Measurements from ENCODE around the gene MED12L. TPM values are rescaled to one million over a fixed set of nuclear protein-coding genes. Genes with fewer than 3 reads are reported as not detected.

The MED12L gene
- total and polyA plus RNA-seq, 9 of the 15 experiments (the other 6 are each of a cell fraction or from before 2014, with no cell fraction given) = not detected

- ChIA-PET CTCF (ENCODE audit: low intra/inter-chr PET ratio) (no interaction called here), POLR2A (interaction anchor here (1.0 kb wide), 1 partner anchor 11 kb away, joined by 3 read pairs; no protein-coding TSS in a partner anchor)
- ATAC-seq = no peak
- H3K4me1 ChIP-seq (replicated peaks in 1 of 2; ENCODE audit: control insufficient read depth in 2 of 2, insufficient read depth in 2 of 2, low read length in 2 of 2) = peaks cover 0 to 4% of the 10 kb centered on the region in 2 experiments; a peak in 2 of 5 replicates
- H2AFZ ChIP-seq (ENCODE audit: low read depth, low read length) = no peak overlapping the region
- in situ Hi-C loops (cut with MboI) = no loop called here
- H3K4me3 ChIP-seq = no peak overlapping the region
- peaks cover 13 to 21% of the 10 kb centered on the region in 2 experiments; a peak in 4 of 5 replicates for H3K27me3 ChIP-seq (ENCODE audit: control insufficient read depth in 2 of 2, insufficient read depth in 2 of 2, low read length in 2 of 2)
- no peaks in the 10 kb centered on the region for H4K20me1 ChIP-seq (replicated peaks; ENCODE audit: control insufficient read depth, insufficient read depth, low read length)
- WGBS (ENCODE audit: insufficient coverage, low coverage, missing lambda C conversion rate) = 0% methylated on average over 3 of the region's 3 CpGs
- no peaks in the 10 kb centered on the region for H3K79me2 ChIP-seq (ENCODE audit: control insufficient read depth, insufficient read depth, low read length)
- intact Hi-C loops (cut with micrococcal nuclease) = no loop called here
- no peaks in the 10 kb centered on the region for H3K9me3 ChIP-seq (replicated peaks; ENCODE audit: control insufficient read depth, insufficient read depth, low read depth, low read length)
- TF ChIP-seq XRCC4 (IDR thresholded peaks at IDR 0.05; ENCODE audit: extremely low read depth, insufficient read depth, insufficient read length) (no peak), BACH1 (tag; IDR thresholded peaks at IDR 0.05) (no peak), WHSC1 (IDR thresholded peaks at IDR 0.05; ENCODE audit: low read length) (no peak), SRSF3 (IDR thresholded peaks at IDR 0.05; ENCODE audit: insufficient read depth, low read length) (no peak), SP1 (CRISPR knock-in tag; IDR thresholded peaks at IDR 0.05) (no peak), HDAC6 (IDR thresholded peaks at IDR 0.05; ENCODE audit: low read depth, low read length) (no peak), KDM2B (CRISPR knock-in tag; IDR thresholded peaks at IDR 0.05) (no peak), RB1 (IDR thresholded peaks at IDR 0.05; ENCODE audit: low read depth) (no peak), HINFP (tag; conservative IDR thresholded peaks at IDR 0.05; ENCODE audit: low read depth) (no peak), POLR2H (tag; IDR thresholded peaks at IDR 0.05; ENCODE audit: low read depth) (no peak), ZMIZ1 (IDR thresholded peaks at IDR 0.05; ENCODE audit: low read depth in 2 of 2, low read length in 2 of 2) (no peak), PKNOX1 (IDR thresholded peaks at IDR 0.05) (no peak), PRMT5 (CRISPR knock-in tag; IDR thresholded peaks at IDR 0.05) (no peak)
- H3K9me1 ChIP-seq (ENCODE audit: control insufficient read depth, insufficient read depth, low read length) = no peaks in the 10 kb centered on the region
- H3K36me3 ChIP-seq (ENCODE audit: control insufficient read depth, insufficient read depth, low read length) = no peaks in the 10 kb centered on the region
- H3K27ac ChIP-seq (ENCODE audit: extremely low read depth, low read depth, low read length) = no peak overlapping the region
- H3K9ac ChIP-seq (ENCODE audit: insufficient read depth in 1 of 2, low read depth in 2 of 2, low read length in 2 of 2) = no peak overlapping the region
- H3K4me2 ChIP-seq (ENCODE audit: insufficient read depth, low read length) = no peak overlapping the region
- FAIRE-seq = no peak
- no TSS peak for BruUV-seq (replicated peaks)
- DNase-seq (ENCODE audit: extremely low read depth in 1 of 4, low spot score in 3 of 4) = no peak
These were observed 373.9 kb downstream of the MED12L start for GRCh38 chr3:151459358-151459757.

Data from K562 (cell line).